HG02943 (cell line): Measurements from ENCODE around the gene JAKMIP3.

Experiments used
- ATAC-seq: cut with Tn5 transposase; IDR thresholded peaks from one replicate; pipeline ENCODE4 v1.9.1; 2021; ENCODE audit warnings: mild to moderate bottlenecking, low read depth, moderate library complexity; ENCODE audit not compliant: unreplicated experiment

JAKMIP3 gene

DNA sequence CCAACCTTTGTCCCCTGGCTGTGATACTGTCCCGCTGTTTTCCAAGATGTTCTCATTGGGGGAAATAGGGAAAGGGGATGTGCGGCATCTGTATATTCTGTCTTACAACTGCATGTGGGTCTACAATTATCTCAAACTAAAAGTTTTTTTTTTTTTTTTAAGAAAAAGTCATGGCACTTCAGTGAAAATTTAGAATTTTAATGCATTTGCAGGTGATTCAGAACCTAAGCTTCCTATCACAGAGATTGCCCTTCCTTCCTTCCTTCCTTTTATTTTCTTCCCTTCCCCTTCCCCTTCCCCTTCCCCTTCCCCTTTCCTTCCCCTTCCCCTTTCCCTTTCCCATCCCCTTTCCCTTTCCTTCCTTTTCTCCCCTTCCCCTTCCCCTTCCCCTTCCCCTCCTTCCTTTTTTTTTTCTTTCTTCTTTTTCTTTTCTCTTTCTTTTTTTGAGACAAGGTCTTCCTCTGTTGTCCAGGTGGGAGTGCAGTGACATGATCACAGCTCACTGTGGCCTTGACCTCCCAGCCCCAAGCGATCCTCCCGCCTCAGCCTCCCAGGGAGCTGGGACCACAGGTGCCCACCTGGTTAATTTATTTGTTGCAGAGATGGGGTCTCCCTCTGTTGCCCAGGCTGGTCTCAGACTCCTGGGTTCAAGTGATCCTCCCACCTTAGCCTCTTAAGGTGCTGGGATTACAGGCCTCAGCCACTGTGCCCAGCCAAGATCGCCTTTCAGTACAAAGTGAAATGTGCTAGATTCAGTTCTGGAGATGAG lies 32.0 kb downstream of the JAKMIP3 start:
- no peak for ATAC-seq

GRCh38 chr10:132098539-132099388 lies 33.0 kb downstream of the JAKMIP3 start:
- ATAC-seq = no peak

GRCh38 chr10:132099389-132100090 lies 33.8 kb downstream of the JAKMIP3 start:
- ATAC-seq = no peak

- no peak for ATAC-seq
Measured at GRCh38 chr10:132100091-132100481, 34.3 kb downstream of the JAKMIP3 start.

DNA sequence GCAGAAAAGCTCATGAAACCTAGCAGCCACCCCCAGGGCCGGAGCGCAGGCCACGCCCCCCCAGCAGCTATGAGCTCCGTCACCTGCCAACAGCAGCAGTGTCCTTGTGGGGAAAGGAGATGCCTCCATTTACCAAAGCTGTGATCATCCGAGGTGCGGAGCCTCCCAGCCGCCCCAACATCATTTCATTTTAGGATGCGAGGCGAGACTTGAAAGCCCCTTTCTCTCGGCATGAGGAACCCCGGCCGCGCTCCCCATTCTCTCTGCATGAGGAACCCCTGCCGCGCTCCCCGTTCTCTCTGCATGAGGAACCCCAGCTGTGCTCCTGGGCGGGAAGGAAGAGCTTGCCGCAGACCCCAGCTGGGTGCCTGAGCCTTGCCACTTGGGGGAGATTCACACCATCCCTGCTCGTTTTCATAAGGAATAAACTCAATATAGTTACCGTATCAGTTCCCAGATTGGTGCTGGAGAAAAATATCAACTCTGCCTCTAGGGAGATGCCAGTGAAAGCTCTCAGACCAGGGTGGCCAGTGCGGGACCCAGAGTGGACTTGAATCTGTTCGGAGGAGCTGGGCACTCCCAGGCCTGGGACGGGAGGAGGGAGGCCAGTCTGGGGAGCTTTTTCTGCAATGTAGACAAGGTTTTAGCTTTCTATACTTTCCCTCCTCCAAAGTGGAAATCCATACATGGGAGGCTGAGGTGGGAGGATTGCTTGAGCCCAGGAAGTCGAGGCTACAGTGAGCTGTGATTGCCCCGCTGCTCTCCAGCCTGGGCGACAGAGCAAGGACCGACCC lies 35.0 kb downstream of the JAKMIP3 start:
- ATAC-seq = no peak

- ATAC-seq = no peak
Measured at GRCh38 chr10:132101529-132101928, 35.8 kb downstream of the JAKMIP3 start.

DNA sequence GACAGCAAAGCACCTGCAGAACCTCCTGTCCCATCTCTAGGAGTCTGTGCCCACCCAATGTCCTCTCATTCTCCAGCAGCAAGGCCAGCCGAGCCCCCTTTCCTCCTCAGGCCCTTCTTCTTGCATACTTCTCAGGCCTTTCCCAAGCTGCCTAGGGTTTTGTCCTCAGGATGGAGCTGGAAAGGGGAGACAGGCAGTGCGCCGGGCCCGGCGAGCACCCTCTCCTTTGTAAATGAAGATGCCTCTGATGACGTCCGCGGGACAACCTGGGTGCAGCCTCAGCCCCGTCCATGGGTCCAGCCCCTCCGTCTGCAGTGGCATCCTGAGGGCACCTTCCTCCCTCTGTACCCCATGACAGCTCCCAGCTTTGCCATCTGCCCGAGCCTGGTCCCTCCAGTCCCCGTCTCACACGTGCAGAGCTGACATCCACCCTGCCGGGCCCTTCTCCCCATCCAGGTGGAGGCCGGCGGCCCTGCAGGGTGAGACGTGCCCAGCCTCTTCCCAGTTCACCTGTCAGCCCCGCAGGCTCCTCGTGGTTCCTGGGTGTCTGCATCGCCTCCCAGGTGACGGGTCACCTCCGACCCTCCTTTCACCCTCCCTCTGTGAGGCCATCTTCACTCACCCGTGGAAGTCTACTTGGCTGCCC lies 36.4 kb downstream of the JAKMIP3 start:
- ATAC-seq = no peak

GRCh38 chr10:132102717-132103110 lies 37.0 kb downstream of the JAKMIP3 start:
- no peak for ATAC-seq

- ATAC-seq = no peak
Measured at GRCh38 chr10:132103116-132103910, 37.6 kb downstream of the JAKMIP3 start.

- no peak for ATAC-seq
Measured at GRCh38 chr10:132104062-132104461, 38.3 kb downstream of the JAKMIP3 start.

- ATAC-seq = no peak
Measured at GRCh38 chr10:132104471-132105301, 38.9 kb downstream of the JAKMIP3 start.

GRCh38 chr10:132105302-132105995 lies 39.7 kb downstream of the JAKMIP3 start:
- ATAC-seq = no peak

GRCh38 chr10:132106431-132106830 lies 40.7 kb downstream of the JAKMIP3 start:
- no peak for ATAC-seq

GRCh38 chr10:132107186-132107948 lies 41.6 kb downstream of the JAKMIP3 start:
- ATAC-seq = no peak

- ATAC-seq = no peak
Measured at GRCh38 chr10:132107949-132108877, 42.5 kb downstream of the JAKMIP3 start.
